Measurements from ENCODE around the gene MAG.

- TF ChIP-seq, protein P1, sequence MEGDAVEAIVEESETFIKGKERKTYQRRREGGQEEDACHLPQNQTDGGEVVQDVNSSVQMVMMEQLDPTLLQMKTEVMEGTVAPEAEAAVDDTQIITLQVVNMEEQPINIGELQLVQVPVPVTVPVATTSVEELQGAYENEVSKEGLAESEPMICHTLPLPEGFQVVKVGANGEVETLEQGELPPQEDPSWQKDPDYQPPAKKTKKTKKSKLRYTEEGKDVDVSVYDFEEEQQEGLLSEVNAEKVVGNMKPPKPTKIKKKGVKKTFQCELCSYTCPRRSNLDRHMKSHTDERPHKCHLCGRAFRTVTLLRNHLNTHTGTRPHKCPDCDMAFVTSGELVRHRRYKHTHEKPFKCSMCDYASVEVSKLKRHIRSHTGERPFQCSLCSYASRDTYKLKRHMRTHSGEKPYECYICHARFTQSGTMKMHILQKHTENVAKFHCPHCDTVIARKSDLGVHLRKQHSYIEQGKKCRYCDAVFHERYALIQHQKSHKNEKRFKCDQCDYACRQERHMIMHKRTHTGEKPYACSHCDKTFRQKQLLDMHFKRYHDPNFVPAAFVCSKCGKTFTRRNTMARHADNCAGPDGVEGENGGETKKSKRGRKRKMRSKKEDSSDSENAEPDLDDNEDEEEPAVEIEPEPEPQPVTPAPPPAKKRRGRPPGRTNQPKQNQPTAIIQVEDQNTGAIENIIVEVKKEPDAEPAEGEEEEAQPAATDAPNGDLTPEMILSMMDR (IDR thresholded peaks at IDR 0.05) = no peak
- TF ChIP-seq POLR2AphosphoS5 (IDR thresholded peaks at IDR 0.05) = no peak
Measured at GRCh38 chr19:35249848-35250711, 41.9 kb upstream of the MAG start.
